ENCODE measurements around the gene FBXO38.

Gene FBXO38

DNA sequence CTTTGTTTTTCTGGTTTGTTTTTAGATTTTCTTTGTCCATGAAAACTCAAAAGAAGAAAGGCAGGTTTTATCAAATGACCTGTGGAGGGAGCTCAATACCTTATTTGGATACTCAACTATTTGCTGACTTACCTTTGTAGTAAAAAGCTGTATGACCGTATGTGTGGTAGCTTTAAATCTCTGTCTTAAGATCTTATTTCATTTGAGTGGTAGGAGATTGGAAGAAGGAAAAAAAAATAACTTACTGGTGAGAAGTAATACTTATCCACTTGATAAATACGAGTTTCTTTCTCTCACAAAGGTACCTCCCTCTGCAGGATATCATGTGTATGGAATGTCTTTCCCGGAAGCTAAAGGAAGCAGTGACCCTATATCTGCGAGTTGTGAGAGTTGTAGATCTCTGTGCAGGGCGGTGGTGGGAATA lies 15.0 kb downstream of the FBXO38 start:
- no peak overlapping the region for H3K27ac ChIP-seq
- DNase-seq (ENCODE audit: low spot score) = no peak
- CTCF ChIA-PET = interaction anchor here (0.6 to 0.7 kb wide), 2 partner anchors 17 to 756 kb away, joined by 3 to 4 read pairs; no protein-coding TSS in a partner anchor
- POLR2A ChIA-PET (ENCODE audit: low non-redundant PET) = no interaction called here
- TF ChIP-seq, protein P1, sequence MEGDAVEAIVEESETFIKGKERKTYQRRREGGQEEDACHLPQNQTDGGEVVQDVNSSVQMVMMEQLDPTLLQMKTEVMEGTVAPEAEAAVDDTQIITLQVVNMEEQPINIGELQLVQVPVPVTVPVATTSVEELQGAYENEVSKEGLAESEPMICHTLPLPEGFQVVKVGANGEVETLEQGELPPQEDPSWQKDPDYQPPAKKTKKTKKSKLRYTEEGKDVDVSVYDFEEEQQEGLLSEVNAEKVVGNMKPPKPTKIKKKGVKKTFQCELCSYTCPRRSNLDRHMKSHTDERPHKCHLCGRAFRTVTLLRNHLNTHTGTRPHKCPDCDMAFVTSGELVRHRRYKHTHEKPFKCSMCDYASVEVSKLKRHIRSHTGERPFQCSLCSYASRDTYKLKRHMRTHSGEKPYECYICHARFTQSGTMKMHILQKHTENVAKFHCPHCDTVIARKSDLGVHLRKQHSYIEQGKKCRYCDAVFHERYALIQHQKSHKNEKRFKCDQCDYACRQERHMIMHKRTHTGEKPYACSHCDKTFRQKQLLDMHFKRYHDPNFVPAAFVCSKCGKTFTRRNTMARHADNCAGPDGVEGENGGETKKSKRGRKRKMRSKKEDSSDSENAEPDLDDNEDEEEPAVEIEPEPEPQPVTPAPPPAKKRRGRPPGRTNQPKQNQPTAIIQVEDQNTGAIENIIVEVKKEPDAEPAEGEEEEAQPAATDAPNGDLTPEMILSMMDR (conservative IDR thresholded peaks at IDR 0.05; ENCODE audit: low read depth) = no peak

DNA sequence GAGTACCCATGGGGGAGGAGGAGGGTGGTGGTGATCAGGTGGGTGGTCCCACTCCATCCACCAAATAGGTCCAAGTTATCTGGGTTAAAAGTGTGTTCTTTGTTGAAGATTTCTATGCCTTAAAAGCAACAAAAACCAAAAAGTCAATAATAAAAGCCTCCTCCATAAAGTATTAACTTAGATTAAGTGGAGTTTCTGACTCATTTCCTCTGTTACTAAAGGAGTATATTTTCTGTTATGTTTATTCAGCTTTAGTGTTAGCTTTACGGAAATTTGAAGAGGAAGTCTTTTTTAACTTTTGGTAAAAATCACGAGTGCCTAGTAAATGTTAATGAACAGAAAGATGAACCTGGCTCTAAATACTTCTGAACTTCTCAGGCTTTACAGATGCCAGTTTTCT lies 17.8 kb downstream of the FBXO38 start:
- DNase-seq (ENCODE audit: low spot score) = no peak
- CTCF ChIA-PET = interaction anchor here (0.9 kb wide), 1 partner anchor 329 kb away, joined by 3 read pairs; no protein-coding TSS in a partner anchor
- POLR2A ChIA-PET (ENCODE audit: low non-redundant PET) = no interaction called here
- TF ChIP-seq, protein P1 (conservative IDR thresholded peaks at IDR 0.05; ENCODE audit: low read depth) = no peak
- no peak overlapping the region for H3K27ac ChIP-seq

DNA sequence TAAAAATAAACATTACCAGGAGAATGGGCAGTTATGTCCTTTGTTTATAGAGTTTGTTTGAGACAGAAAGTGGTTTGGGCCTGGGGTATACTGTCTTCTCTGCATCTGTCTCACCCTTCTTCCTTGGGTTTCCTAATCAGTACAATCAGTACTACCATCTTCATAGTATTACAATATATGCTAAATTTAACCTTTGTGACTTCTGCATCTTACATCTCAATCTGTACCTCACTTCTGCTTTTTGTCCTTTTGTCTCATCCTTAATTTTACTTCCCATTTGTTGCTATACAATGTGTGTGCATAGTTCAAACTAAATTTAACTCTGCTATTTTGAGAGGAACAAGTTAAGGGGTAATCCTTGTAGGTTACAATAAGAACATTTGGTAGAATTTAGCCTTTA lies 19.6 kb downstream of the FBXO38 start:
- H3K27ac ChIP-seq = no peak overlapping the region
- POLR2A ChIA-PET (ENCODE audit: low non-redundant PET) = no interaction called here
- no peak for DNase-seq (ENCODE audit: low spot score)
- TF ChIP-seq, protein P1 (conservative IDR thresholded peaks at IDR 0.05; ENCODE audit: low read depth) = no peak
- CTCF ChIA-PET = interaction anchor here (0.7 to 1.3 kb wide), 3 partner anchors 10 to 328 kb away, joined by 3 read pairs; no protein-coding TSS in a partner anchor

DNA sequence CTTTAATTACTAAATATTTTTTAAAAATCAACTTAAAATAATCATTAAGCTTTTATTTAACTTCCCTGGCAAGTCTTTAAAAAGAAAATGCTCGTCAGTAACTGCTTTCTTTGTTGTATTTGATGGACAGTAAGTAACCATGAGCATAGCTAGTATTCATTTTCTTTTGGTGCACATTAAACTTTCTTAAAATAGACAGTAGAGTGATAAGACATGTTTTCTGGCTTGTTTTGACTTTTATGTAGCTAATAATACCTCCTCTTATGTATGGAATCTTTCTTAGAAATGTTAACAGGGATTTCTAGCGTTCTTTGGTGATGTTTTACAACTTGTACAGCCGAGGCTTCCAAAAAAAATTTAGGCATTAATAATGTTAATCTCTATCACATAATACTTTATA lies 22.6 kb downstream of the FBXO38 start:
- no peak overlapping the region for H3K27ac ChIP-seq
- DNase-seq (ENCODE audit: low spot score) = no peak
- TF ChIP-seq, protein P1 (conservative IDR thresholded peaks at IDR 0.05; ENCODE audit: low read depth) = no peak
- ChIA-PET CTCF (no interaction called here), POLR2A (ENCODE audit: low non-redundant PET) (no interaction called here)

DNA sequence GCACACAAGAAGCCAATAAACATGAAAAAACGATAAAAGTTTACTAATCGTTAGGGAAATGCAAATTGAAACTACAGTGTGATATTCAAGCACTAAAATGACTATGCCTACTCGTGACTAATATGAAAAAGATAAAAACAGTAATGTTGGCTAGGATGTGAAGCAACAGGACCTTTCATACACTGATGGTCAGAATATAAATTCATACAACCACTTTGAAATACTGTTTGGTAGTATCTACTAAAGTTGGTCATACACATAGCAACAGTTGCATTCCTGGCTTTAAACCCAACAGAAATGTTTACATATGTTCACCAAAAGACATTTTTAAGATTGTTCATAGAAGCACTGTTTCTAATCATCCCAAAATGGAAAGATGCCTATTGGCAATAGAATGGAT lies 24.3 kb downstream of the FBXO38 start:
- ChIA-PET POLR2A (ENCODE audit: low non-redundant PET) (no interaction called here), CTCF (interaction anchor here (0.6 kb wide), 1 partner anchor 755 kb away, joined by 3 read pairs; no protein-coding TSS in a partner anchor)
- no peak overlapping the region for H3K27ac ChIP-seq
- DNase-seq (ENCODE audit: low spot score) = no peak
- TF ChIP-seq, protein P1 (conservative IDR thresholded peaks at IDR 0.05; ENCODE audit: low read depth) = no peak

DNA sequence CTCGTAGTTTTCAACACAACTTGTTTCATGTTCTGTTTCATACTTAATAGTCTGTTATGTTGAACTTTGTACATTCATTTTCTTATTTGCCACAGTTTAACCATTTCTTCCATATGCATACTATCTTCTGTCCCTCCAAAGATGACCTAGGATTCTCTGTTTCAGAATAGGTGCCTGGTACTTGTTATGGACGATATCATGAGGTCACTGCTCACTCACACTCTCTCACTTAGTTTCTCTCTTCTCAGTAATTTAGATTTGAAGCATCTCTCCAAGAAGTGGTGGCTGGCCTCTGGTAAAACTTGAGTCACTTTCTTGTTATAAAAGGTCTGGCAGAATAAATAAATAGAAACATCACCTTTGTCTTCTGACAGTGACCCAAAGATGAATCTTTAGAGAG lies 28.4 kb downstream of the FBXO38 start:
- no peak for DNase-seq (ENCODE audit: low spot score)
- no peak overlapping the region for H3K27ac ChIP-seq
- TF ChIP-seq, protein P1 (conservative IDR thresholded peaks at IDR 0.05; ENCODE audit: low read depth) = no peak
- ChIA-PET POLR2A (ENCODE audit: low non-redundant PET) (no interaction called here), CTCF (interaction anchor here (0.6 kb wide), 1 partner anchor 13 kb away, joined by 4 read pairs; no protein-coding TSS in a partner anchor)

Measured in RWPE1 (cell line).